ENCODE data around the gene BMAL1.

BMAL1 gene

DNA sequence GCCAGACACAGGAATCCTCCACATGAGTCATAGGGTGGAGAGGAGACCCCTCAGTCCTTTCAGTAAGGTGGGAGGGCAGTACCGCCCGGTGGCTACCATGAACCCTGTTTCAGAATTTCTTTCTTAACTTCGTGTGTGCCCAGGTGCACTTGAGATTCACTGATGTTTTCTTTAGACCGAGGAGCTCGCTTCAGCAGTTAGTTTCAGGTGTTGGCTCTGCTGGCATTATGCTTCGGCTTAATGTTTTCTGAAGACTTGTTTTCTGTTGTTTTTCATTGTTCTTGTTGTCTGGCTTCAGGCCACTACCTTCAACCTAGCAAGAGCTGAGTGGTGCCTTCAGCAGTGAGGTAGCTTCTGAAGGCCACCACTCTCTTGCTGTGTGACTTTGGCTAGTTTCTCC is 71.5 kb downstream of the BMAL1 start:
- no peak overlapping the region for H3K4me2 ChIP-seq (ENCODE audit: low read length)
- TF ChIP-seq, protein P1, sequence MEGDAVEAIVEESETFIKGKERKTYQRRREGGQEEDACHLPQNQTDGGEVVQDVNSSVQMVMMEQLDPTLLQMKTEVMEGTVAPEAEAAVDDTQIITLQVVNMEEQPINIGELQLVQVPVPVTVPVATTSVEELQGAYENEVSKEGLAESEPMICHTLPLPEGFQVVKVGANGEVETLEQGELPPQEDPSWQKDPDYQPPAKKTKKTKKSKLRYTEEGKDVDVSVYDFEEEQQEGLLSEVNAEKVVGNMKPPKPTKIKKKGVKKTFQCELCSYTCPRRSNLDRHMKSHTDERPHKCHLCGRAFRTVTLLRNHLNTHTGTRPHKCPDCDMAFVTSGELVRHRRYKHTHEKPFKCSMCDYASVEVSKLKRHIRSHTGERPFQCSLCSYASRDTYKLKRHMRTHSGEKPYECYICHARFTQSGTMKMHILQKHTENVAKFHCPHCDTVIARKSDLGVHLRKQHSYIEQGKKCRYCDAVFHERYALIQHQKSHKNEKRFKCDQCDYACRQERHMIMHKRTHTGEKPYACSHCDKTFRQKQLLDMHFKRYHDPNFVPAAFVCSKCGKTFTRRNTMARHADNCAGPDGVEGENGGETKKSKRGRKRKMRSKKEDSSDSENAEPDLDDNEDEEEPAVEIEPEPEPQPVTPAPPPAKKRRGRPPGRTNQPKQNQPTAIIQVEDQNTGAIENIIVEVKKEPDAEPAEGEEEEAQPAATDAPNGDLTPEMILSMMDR (IDR thresholded peaks at IDR 0.05; ENCODE audit: low read depth, low read length, poor library complexity, severe bottlenecking): no peak
- no peak for TF ChIP-seq EZH2phosphoT487 (IDR thresholded peaks at IDR 0.05; ENCODE audit: borderline replicate concordance, low read length)

DNA sequence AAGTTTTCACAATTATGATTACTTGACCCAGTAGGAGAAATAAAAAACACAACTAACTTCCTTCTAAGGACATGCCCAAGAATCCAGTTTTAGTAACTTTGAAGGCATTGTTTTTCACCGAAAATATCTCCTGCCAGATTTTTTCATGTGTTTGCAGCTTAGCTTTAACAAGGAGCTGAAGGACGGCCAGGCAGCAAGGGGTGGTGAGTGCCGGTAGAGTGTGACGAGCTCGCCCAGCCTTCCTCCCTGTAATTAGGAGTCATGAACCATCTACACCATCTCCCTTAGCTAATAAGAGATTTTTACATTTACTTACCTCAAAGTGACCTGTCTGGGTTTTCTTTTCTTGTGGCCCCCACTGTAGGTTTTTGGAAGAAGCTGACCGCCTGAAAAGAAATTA is 72.0 kb downstream of the BMAL1 start:
- H4K20me1 ChIP-seq (ENCODE audit: control insufficient read depth, insufficient read depth, low read depth, low read length): peaks cover 2% of the 10 kb centered on the region; the same call in 1 of the 2 replicates
- no peaks in the 10 kb centered on the region for H3K36me3 ChIP-seq (ENCODE audit: control insufficient read depth, low read length)
- H3K27me3 ChIP-seq (ENCODE audit: control insufficient read depth, low read length): peaks cover 30% of the 10 kb centered on the region
- no peak overlapping the region for H3K4me3 ChIP-seq (ENCODE audit: low read length)
- H3K79me2 ChIP-seq (ENCODE audit: control insufficient read depth, low read length): no peaks in the 10 kb centered on the region
- H3K4me2 ChIP-seq (ENCODE audit: low read length): no peak overlapping the region
- H3K27ac ChIP-seq (ENCODE audit: low read depth, low read length): no peak overlapping the region
- H3K9me2 ChIP-seq (replicated peaks; ENCODE audit: control insufficient read depth, low read length): no peaks in the 10 kb centered on the region
- H3F3A ChIP-seq (ENCODE audit: control insufficient read depth, insufficient read depth): no peaks in the 10 kb centered on the region
- no peaks in the 10 kb centered on the region for H3K9me3 ChIP-seq (ENCODE audit: control insufficient read depth, insufficient read depth, low read length)
- no peaks in the 10 kb centered on the region for H3K4me1 ChIP-seq (ENCODE audit: control insufficient read depth, low read length)
- TF ChIP-seq EZH2phosphoT487 (IDR thresholded peaks at IDR 0.05; ENCODE audit: borderline replicate concordance, low read length): no peak
- TF ChIP-seq, protein P1 (IDR thresholded peaks at IDR 0.05; ENCODE audit: low read depth, low read length, poor library complexity, severe bottlenecking): no peak

More for the DNA sequence above, 71.5 kb downstream of the BMAL1 start:
- H4K20me1 ChIP-seq (ENCODE audit: control insufficient read depth, insufficient read depth, low read depth, low read length): peaks cover 5% of the 10 kb centered on the region; the same call in 1 of the 2 replicates
- H3K79me2 ChIP-seq (ENCODE audit: control insufficient read depth, low read length): no peaks in the 10 kb centered on the region
- H3K27me3 ChIP-seq (ENCODE audit: control insufficient read depth, low read length): peaks cover 30% of the 10 kb centered on the region
- H3K9me2 ChIP-seq (replicated peaks; ENCODE audit: control insufficient read depth, low read length): no peaks in the 10 kb centered on the region
- no peaks in the 10 kb centered on the region for H3K36me3 ChIP-seq (ENCODE audit: control insufficient read depth, low read length)
- no peak overlapping the region for H3K27ac ChIP-seq (ENCODE audit: low read depth, low read length)
- no peaks in the 10 kb centered on the region for H3F3A ChIP-seq (ENCODE audit: control insufficient read depth, insufficient read depth)
- no peaks in the 10 kb centered on the region for H3K9me3 ChIP-seq (ENCODE audit: control insufficient read depth, insufficient read depth, low read length)
- H3K4me1 ChIP-seq (ENCODE audit: control insufficient read depth, low read length): no peaks in the 10 kb centered on the region
- H3K4me3 ChIP-seq (ENCODE audit: low read length): no peak overlapping the region

DNA sequence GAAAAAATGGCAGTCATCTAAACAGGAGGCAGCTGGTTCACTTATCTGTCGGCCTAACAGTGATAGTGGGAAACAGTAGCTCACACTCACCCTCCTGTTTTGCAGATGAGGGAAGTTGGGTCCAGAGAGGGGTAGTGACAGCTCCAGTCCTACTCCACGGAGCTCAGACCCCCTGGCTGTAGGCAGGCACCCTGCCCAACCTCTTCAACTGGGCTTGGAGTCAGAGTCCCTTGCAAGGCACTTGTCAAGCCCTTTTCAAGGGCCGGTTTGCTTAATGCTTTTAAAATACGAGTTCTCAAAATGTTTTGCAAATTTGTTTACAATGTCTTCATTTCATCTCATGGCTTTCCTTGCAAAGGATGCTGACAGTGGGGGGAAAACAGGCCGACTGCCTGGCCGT is 75.1 kb downstream of the BMAL1 start:
- H3K36me3 ChIP-seq (ENCODE audit: control insufficient read depth, low read length): no peaks in the 10 kb centered on the region
- no peaks in the 10 kb centered on the region for H3K9me3 ChIP-seq (ENCODE audit: control insufficient read depth, insufficient read depth, low read length)
- H3K4me3 ChIP-seq (ENCODE audit: low read length): no peak overlapping the region
- peaks cover 30% of the 10 kb centered on the region for H3K27me3 ChIP-seq (ENCODE audit: control insufficient read depth, low read length)
- no peaks in the 10 kb centered on the region for H3K4me1 ChIP-seq (ENCODE audit: control insufficient read depth, low read length)
- no peaks in the 10 kb centered on the region for H4K20me1 ChIP-seq (ENCODE audit: control insufficient read depth, insufficient read depth, low read depth, low read length)
- H3K4me2 ChIP-seq (ENCODE audit: low read length): no peak overlapping the region
- TF ChIP-seq EZH2phosphoT487 (IDR thresholded peaks at IDR 0.05; ENCODE audit: borderline replicate concordance, low read length): no peak
- TF ChIP-seq, protein P1 (IDR thresholded peaks at IDR 0.05; ENCODE audit: low read depth, low read length, poor library complexity, severe bottlenecking): no peak
- no peaks in the 10 kb centered on the region for H3K79me2 ChIP-seq (ENCODE audit: control insufficient read depth, low read length)
- H3K9me2 ChIP-seq (replicated peaks; ENCODE audit: control insufficient read depth, low read length): no peaks in the 10 kb centered on the region
- H3K27ac ChIP-seq (ENCODE audit: low read depth, low read length): no peak overlapping the region
- no peaks in the 10 kb centered on the region for H3F3A ChIP-seq (ENCODE audit: control insufficient read depth, insufficient read depth)
